K562 (cell line): ENCODE results near the gene RPL28. TPM values are rescaled to one million over a fixed set of nuclear protein-coding genes. Genes with fewer than 3 reads are reported as not detected.

Experiments used
- BACH1 ChIP-seq: fragments of 200-800 bp; sonication (Bioruptor generic); IDR thresholded peaks from 2 replicates; pipeline ENCODE4 v1.6.1; 2016; ENCODE audit warnings: missing genetic modification characterization, missing compliant biosample characterization
- C11orf30 ChIP-seq: fragments of 450-650 bp; IDR thresholded peaks from 2 replicates; pipeline ENCODE4 v1.6.1; 2016; ENCODE audit warnings: low read depth, mild to moderate bottlenecking
- CC2D1A ChIP-seq: fragments of 450-650 bp; IDR thresholded peaks from 2 replicates; pipeline ENCODE4 v1.6.1; 2017; ENCODE audit warnings: mild to moderate bottlenecking
- CHD2 ChIP-seq: IDR thresholded peaks from 2 replicates; pipeline ENCODE4 v1.6.1; 2011; ENCODE audit warnings: low read depth, low read length
- CREB1 ChIP-seq, 2 experiments: sonication (generic) in 1 of 2; formaldehyde crosslinking in 1 of 2; IDR thresholded peaks; 2 replicates each; pipeline versions ENCODE4 v1.6.1 to v1.8.0; 2012 to 2022; ENCODE audit warnings: inconsistent platforms in 1 of 2, mild to moderate bottlenecking in 1 of 2, missing genetic modification reagents in 1 of 2, moderate library complexity in 1 of 2
- GABPB2 ChIP-seq: fragments of 250-450 bp; sonication (Bioruptor Pico); conservative IDR thresholded peaks from 2 replicates; pipeline ENCODE4 v1.5.1; 2021; ENCODE audit warnings: mild to moderate bottlenecking
- HDAC6 ChIP-seq: IDR thresholded peaks from 2 replicates; pipeline ENCODE4 v1.6.1; 2012; ENCODE audit warnings: low read depth, mild to moderate bottlenecking, control low read depth, inconsistent platforms, low read length, moderate library complexity
- POLR2A ChIP-seq: fragments of 450-650 bp; conservative IDR thresholded peaks from 2 replicates; pipeline ENCODE4 v1.6.1; 2016
- POLR2AphosphoS2 ChIP-seq: IDR thresholded peaks from 2 replicates; pipeline ENCODE4 v1.6.1; 2012; ENCODE audit warnings: low read length, improper control_type of control experiment
- POLR2AphosphoS5 ChIP-seq: IDR thresholded peaks from 2 replicates; pipeline ENCODE4 v1.6.1; 2011; ENCODE audit warnings: mild to moderate bottlenecking, low read depth, low read length, moderate library complexity; ENCODE audit not compliant: control insufficient read depth, insufficient read depth
- POLR2G ChIP-seq: fragments of 200-400 bp; formaldehyde crosslinking; IDR thresholded peaks from 2 replicates; pipeline ENCODE4 v1.6.1; 2017; ENCODE audit warnings: low read depth, mild to moderate bottlenecking, antibody characterized with exemption, low read length, moderate library complexity
- PPARD ChIP-seq: fragments of 250-450 bp; sonication (Bioruptor Pico); IDR thresholded peaks from 2 replicates; pipeline ENCODE4 v1.8.0; 2022; ENCODE audit warnings: inconsistent platforms, mild to moderate bottlenecking, moderate library complexity
- RBFOX2 ChIP-seq: fragments of 200-400 bp; formaldehyde crosslinking; IDR thresholded peaks from 2 replicates; pipeline ENCODE4 v1.6.1; 2017; ENCODE audit warnings: low read depth, mild to moderate bottlenecking, low read length, moderate library complexity
- TAF1 ChIP-seq: IDR thresholded peaks from 2 replicates; pipeline ENCODE4 v1.6.1; 2011; ENCODE audit warnings: mild to moderate bottlenecking, low read length, moderate library complexity; ENCODE audit not compliant: insufficient read depth, control insufficient read depth, severe bottlenecking; ENCODE audit errors: extremely low read depth
- ZEB2 ChIP-seq: fragments of 450-650 bp; IDR thresholded peaks from 2 replicates; pipeline ENCODE4 v1.6.1; 2016
- polyA plus RNA-seq, 8 experiments: library from polyadenylated mRNA; depleted of rRNA in 4 of 8; stranded (reverse) in 5 of 8; unstranded in 3 of 8; fragments of >200 nt; fragmentation: Nextera tagmentation in 2 of 8; fragmentation: Illumina TruSeq in 1 of 8; extraction: Ambion mirVana in 2 of 8; extraction: Trizol in 1 of 8; gene quantifications; 2 replicates each; pipeline versions ENCODE4 v1.2.1 to v1.2.3, GENCODE V29; 2011 to 2014; ENCODE audit warnings: inconsistent platforms in 1 of 8, missing spikeins in 1 of 8
- total RNA-seq, 7 experiments: library from RNA; depleted of rRNA in 6 of 7; stranded (reverse); fragments of >200 nt in 6 of 7; fragmentation: Illumina TruSeq in 2 of 7; extraction: Trizol in 2 of 7; gene quantifications; 2 replicates each; pipeline versions ENCODE4 v1.2.1 to v1.2.3, GENCODE V29; 2011 to 2021; ENCODE audit warnings: low replicate concordance in 1 of 7
- TF ChIP-seq, protein P1 (sequence below): sonication (generic); formaldehyde crosslinking; IDR thresholded peaks from 2 replicates; pipeline ENCODE4 v1.8.1; 2023; ENCODE audit warnings: mild to moderate bottlenecking, missing genetic modification reagents
- TF ChIP-seq, protein P2 (sequence below): conservative IDR thresholded peaks from 2 replicates; pipeline ENCODE4 v1.6.1; 2011; ENCODE audit warnings: low read depth, mild to moderate bottlenecking, low read length; ENCODE audit not compliant: control insufficient read depth

Gene RPL28
- total and polyA plus RNA-seq, 9 of the 15 experiments (the other 6 are each of a cell fraction or from before 2014, with no cell fraction given): 124 to 3,106 (median 622) TPM

- TF ChIP-seq TAF1: peak; percentile 27
- peak; percentile 44; the same call in 1 of the 2 replicates for TF ChIP-seq POLR2AphosphoS5
- no peak for TF ChIP-seq BACH1 (tag)
- 0 out of 2 replicates have a peak, but pooled peaks have one; percentile 64 for TF ChIP-seq POLR2AphosphoS2
- TF ChIP-seq GABPB2 (CRISPR knock-in tag): no peak
- TF ChIP-seq CC2D1A: no peak
- peak; percentile 21; the same call in 1 of the 2 replicates for TF ChIP-seq POLR2A
- peak; percentile 21; the same call in 1 of the 2 replicates for TF ChIP-seq CHD2
- peak; percentile 68 for TF ChIP-seq RBFOX2
- no peak for TF ChIP-seq HDAC6
- TF ChIP-seq, protein P1, sequence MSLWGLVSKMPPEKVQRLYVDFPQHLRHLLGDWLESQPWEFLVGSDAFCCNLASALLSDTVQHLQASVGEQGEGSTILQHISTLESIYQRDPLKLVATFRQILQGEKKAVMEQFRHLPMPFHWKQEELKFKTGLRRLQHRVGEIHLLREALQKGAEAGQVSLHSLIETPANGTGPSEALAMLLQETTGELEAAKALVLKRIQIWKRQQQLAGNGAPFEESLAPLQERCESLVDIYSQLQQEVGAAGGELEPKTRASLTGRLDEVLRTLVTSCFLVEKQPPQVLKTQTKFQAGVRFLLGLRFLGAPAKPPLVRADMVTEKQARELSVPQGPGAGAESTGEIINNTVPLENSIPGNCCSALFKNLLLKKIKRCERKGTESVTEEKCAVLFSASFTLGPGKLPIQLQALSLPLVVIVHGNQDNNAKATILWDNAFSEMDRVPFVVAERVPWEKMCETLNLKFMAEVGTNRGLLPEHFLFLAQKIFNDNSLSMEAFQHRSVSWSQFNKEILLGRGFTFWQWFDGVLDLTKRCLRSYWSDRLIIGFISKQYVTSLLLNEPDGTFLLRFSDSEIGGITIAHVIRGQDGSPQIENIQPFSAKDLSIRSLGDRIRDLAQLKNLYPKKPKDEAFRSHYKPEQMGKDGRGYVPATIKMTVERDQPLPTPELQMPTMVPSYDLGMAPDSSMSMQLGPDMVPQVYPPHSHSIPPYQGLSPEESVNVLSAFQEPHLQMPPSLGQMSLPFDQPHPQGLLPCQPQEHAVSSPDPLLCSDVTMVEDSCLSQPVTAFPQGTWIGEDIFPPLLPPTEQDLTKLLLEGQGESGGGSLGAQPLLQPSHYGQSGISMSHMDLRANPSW (CRISPR knock-in tag): no peak
- no peak for TF ChIP-seq CREB1 (IDR thresholded peaks at IDR 0.05)
- TF ChIP-seq CREB1 (CRISPR knock-in tag; IDR thresholded peaks at IDR 0.05): no peak
- TF ChIP-seq PPARD (CRISPR knock-in tag): no peak
- TF ChIP-seq ZEB2: no peak
- peak; percentile 70 for TF ChIP-seq POLR2G
- TF ChIP-seq, protein P2, sequence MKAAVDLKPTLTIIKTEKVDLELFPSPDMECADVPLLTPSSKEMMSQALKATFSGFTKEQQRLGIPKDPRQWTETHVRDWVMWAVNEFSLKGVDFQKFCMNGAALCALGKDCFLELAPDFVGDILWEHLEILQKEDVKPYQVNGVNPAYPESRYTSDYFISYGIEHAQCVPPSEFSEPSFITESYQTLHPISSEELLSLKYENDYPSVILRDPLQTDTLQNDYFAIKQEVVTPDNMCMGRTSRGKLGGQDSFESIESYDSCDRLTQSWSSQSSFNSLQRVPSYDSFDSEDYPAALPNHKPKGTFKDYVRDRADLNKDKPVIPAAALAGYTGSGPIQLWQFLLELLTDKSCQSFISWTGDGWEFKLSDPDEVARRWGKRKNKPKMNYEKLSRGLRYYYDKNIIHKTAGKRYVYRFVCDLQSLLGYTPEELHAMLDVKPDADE: 0 out of 2 replicates have a peak, but pooled peaks have one; percentile 26
- TF ChIP-seq C11orf30: no peak
- TF ChIP-seq, all 486 proteins: peak for 12
Measured at GRCh38 chr19:55390461-55390880, 4.7 kb downstream of the RPL28 start (continued).
